Liver (tissue), 9 donors: ENCODE data around the gene DPRX. TPM values are rescaled to one million over a fixed set of nuclear protein-coding genes. Genes with fewer than 3 reads are reported as not detected.

ENCODE experiments used
- DNase-seq: peaks from one replicate; pipeline ENCODE4 v3.0.0-alpha.2; 2017; ENCODE audit warnings: low spot score
- H3K27ac ChIP-seq, 2 donors: one replicate each; pipeline ENCODE4 v1.7.0; 2013; ENCODE audit warnings: inconsistent platforms in 2 of 2, low read length in 2 of 2, control low read depth in 1 of 2, low read depth in 1 of 2, mild to moderate bottlenecking in 1 of 2
- H3K27me3 ChIP-seq, 4 donors: one replicate each; pipeline versions ENCODE4 v1.6.1 to v1.7.0; 2013; ENCODE audit warnings: low read length in 3 of 4, inconsistent platforms in 1 of 4, mild to moderate bottlenecking in 1 of 4, moderate library complexity in 1 of 4; ENCODE audit not compliant: control insufficient read depth in 4 of 4, insufficient read depth in 4 of 4
- H3K36me3 ChIP-seq, 4 donors: one replicate each; pipeline versions ENCODE4 v1.6.1 to v1.7.0; 2013; ENCODE audit warnings: low read length in 3 of 4, mild to moderate bottlenecking in 3 of 4, low read depth in 1 of 4, moderate library complexity in 1 of 4; ENCODE audit not compliant: control insufficient read depth in 4 of 4, insufficient read depth in 3 of 4
- H3K4me1 ChIP-seq, 4 donors: one replicate each; pipeline versions ENCODE4 v1.6.1 to v1.7.0; 2013; ENCODE audit warnings: low read length in 3 of 4, mild to moderate bottlenecking in 3 of 4, moderate library complexity in 1 of 4; ENCODE audit not compliant: control insufficient read depth in 4 of 4, insufficient read depth in 4 of 4
- H3K4me3 ChIP-seq, 3 donors: one replicate each; pipeline versions ENCODE4 v1.6.1 to v1.7.0; 2013; ENCODE audit warnings: low read length in 3 of 3, control low read depth in 1 of 3, low read depth in 1 of 3, mild to moderate bottlenecking in 1 of 3
- H3K9ac ChIP-seq, 2 donors: one replicate each; pipeline ENCODE4 v1.7.0; 2013; ENCODE audit warnings: low read length in 2 of 2, mild to moderate bottlenecking in 2 of 2, moderate library complexity in 2 of 2, control low read depth in 1 of 2, low read depth in 1 of 2
- H3K9me3 ChIP-seq, 4 donors: one replicate each; pipeline versions ENCODE4 v1.6.1 to v1.7.0; 2013; ENCODE audit warnings: low read length in 3 of 4; ENCODE audit not compliant: control insufficient read depth in 4 of 4
- ATF3 ChIP-seq: IDR thresholded peaks from 2 replicates; pipeline ENCODE4 v1.6.1; 2016; ENCODE audit warnings: antibody characterized with exemption
- CTCF ChIP-seq: fragments of 150-350 bp; IDR thresholded peaks from 2 replicates; pipeline ENCODE4 v1.5.1; 2017; ENCODE audit warnings: improper control_type of control experiment, low read depth, low read length; ENCODE audit not compliant: missing input control
- EGR1 ChIP-seq, 2 donors: IDR thresholded peaks; 2 replicates each; pipeline ENCODE4 v1.6.1; 2016 to 2018; ENCODE audit warnings: antibody characterized with exemption in 2 of 2, low read depth in 2 of 2
- FOXA1 ChIP-seq: IDR thresholded peaks from 2 replicates; pipeline ENCODE4 v1.6.1; 2016; ENCODE audit warnings: antibody characterized with exemption
- FOXA2 ChIP-seq: IDR thresholded peaks from 2 replicates; pipeline ENCODE4 v1.6.1; 2016; ENCODE audit warnings: antibody characterized with exemption
- GABPA ChIP-seq, 2 donors: IDR thresholded peaks in 1 of 2; conservative IDR thresholded peaks in 1 of 2; 2 replicates each; pipeline ENCODE4 v1.6.1; 2016; ENCODE audit warnings: antibody characterized with exemption in 2 of 2, mild to moderate bottlenecking in 1 of 2, moderate library complexity in 1 of 2
- HNF4A ChIP-seq, 2 donors: conservative IDR thresholded peaks; 2 replicates each; pipeline ENCODE4 v1.6.1; 2016; ENCODE audit warnings: antibody characterized with exemption in 2 of 2, mild to moderate bottlenecking in 2 of 2
- HNF4G ChIP-seq: IDR thresholded peaks from 2 replicates; pipeline ENCODE4 v1.6.1; 2016; ENCODE audit warnings: antibody characterized with exemption
- JUND ChIP-seq, 2 donors: IDR thresholded peaks; 2 replicates each; pipeline ENCODE4 v1.6.1; 2016; ENCODE audit warnings: antibody characterized with exemption in 2 of 2
- MAX ChIP-seq: IDR thresholded peaks from 2 replicates; pipeline ENCODE4 v1.6.1; 2016; ENCODE audit warnings: antibody characterized with exemption
- NR2F2 ChIP-seq: IDR thresholded peaks from 2 replicates; pipeline ENCODE4 v1.6.1; 2016; ENCODE audit warnings: antibody characterized with exemption
- RAD21 ChIP-seq, 2 donors: IDR thresholded peaks; 2 replicates each; pipeline ENCODE4 v1.6.1; 2016; ENCODE audit warnings: antibody characterized with exemption in 2 of 2, mild to moderate bottlenecking in 2 of 2
- REST ChIP-seq: IDR thresholded peaks from 2 replicates; pipeline ENCODE4 v1.6.1; 2016; ENCODE audit warnings: antibody characterized with exemption, mild to moderate bottlenecking
- RXRA ChIP-seq, 2 donors: IDR thresholded peaks; 2 replicates each; pipeline ENCODE4 v1.6.1; 2017 to 2018; ENCODE audit warnings: antibody characterized with exemption in 2 of 2, mild to moderate bottlenecking in 1 of 2
- SP1 ChIP-seq: IDR thresholded peaks from 2 replicates; pipeline ENCODE4 v1.6.1; 2018; ENCODE audit warnings: antibody characterized with exemption, mild to moderate bottlenecking
- TAF1 ChIP-seq: conservative IDR thresholded peaks from 2 replicates; pipeline ENCODE4 v1.6.1; 2016; ENCODE audit warnings: antibody characterized with exemption, mild to moderate bottlenecking
- YY1 ChIP-seq: IDR thresholded peaks from 2 replicates; pipeline ENCODE4 v1.6.1; 2016; ENCODE audit warnings: antibody characterized with exemption, mild to moderate bottlenecking
- ZBTB33 ChIP-seq: IDR thresholded peaks from 2 replicates; pipeline ENCODE4 v1.6.1; 2016; ENCODE audit warnings: antibody characterized with exemption
- WGBS: extraction: QIAGEN DNeasy Blood & Tissue Kit; methylation state at CpG from one replicate; pipeline ENCODE4 v1.1.7; 2013; 5-methylcytosine and 5-hydroxymethylcytosine counted together
- polyA plus RNA-seq, 2 donors: library from polyadenylated mRNA; stranded (reverse) in 1 of 2; unstranded in 1 of 2; fragments of 200-250 nt in 1 of 2; fragments of >200 nt in 1 of 2; fragmentation: Nextera tagmentation in 1 of 2; extraction: Ambion mirVana in 1 of 2; gene quantifications; one replicate each; pipeline versions ENCODE4 v1.2.1 to v1.2.3, GENCODE V29; 2013 to 2015
- total RNA-seq, 2 donors: library from RNA; depleted of rRNA; stranded (reverse); fragments of >200 nt; gene quantifications; one replicate each; pipeline ENCODE4 v1.2.3, GENCODE V29; 2014
- donor health status: healthy.
- donor health status: healthy.
- donor health status: healthy.
- donor health status: healthy.
- donor health status: healthy.

The DPRX gene
- total and polyA plus RNA-seq, 4 donors = not detected

- no peak for TF ChIP-seq ZBTB33
These were observed 20.7 kb downstream of the DPRX start (continued) for GRCh38 chr19:53652476-53652875.

- H3K9me3 ChIP-seq = peaks cover 1 to 8% (median 4%) of the 10 kb centered on the region in 4 donors
These were observed 23.4 kb downstream of the DPRX start for GRCh38 chr19:53655042-53655665.

More at GRCh38 chr19:53655042-53655665, 23.4 kb downstream of the DPRX start:
- WGBS = 77% methylated on average over 8 of the region's 8 CpGs
- Histone ChIP-seq H3K36me3 (no peaks in the 10 kb centered on the region), H3K27me3 (no peaks in the 10 kb centered on the region), H3K4me3 (no peak overlapping the region), H3K27ac (no peak overlapping the region), H3K9ac (no peak overlapping the region), H3K4me1 (peaks cover 0 to 3% (median 0%) of the 10 kb centered on the region in 4 donors)
- no peak for TF ChIP-seq GABPA (IDR thresholded peaks at IDR 0.05 in 1 of 2, conservative IDR thresholded peaks at IDR 0.05 in 1 of 2)
- TF ChIP-seq NR2F2 = no peak
- no peak for TF ChIP-seq FOXA2
- TF ChIP-seq JUND (IDR thresholded peaks at IDR 0.05) = no peak
- TF ChIP-seq TAF1 = no peak
- TF ChIP-seq REST = no peak
- no peak for TF ChIP-seq SP1
- TF ChIP-seq HNF4G = no peak
- TF ChIP-seq CTCF = no peak
- TF ChIP-seq RXRA (IDR thresholded peaks at IDR 0.05) = no peak
- no peak for TF ChIP-seq YY1
- no peak for TF ChIP-seq HNF4A (conservative IDR thresholded peaks at IDR 0.05)
- TF ChIP-seq ZBTB33 = no peak
- TF ChIP-seq FOXA1 = no peak
- no peak for TF ChIP-seq ATF3
- no peak for TF ChIP-seq MAX
- TF ChIP-seq RAD21 (IDR thresholded peaks at IDR 0.05) = no peak
- no peak for TF ChIP-seq EGR1 (IDR thresholded peaks at IDR 0.05; ENCODE audit: low read depth in 2 of 2)
- DNase-seq = no peak
